WTC11 (cell line): Measurements from ENCODE around the gene HTN1. TPM values are rescaled to one million over a fixed set of nuclear protein-coding genes. Genes with fewer than 3 reads are reported as not detected.

Source experiments
- ATAC-seq: fragments of 200-7000 bp; cut with Tn5 transposase; 2 replicates; pipeline ENCODE4 v1.10.0; 2021; ENCODE audit warnings: mild to moderate bottlenecking, moderate library complexity
- CTCF ChIA-PET: fragments of 300-600 bp; sonication (Branson Sonifier 250); formaldehyde crosslinking; loops from one replicate; lab custom pipeline; 2021; ENCODE audit warnings: antibody characterized with exemption; lab: Charles Lee
- POLR2A ChIA-PET: fragments of 350-600 bp; sonication (Branson Sonifier 250); formaldehyde crosslinking; loops from one replicate; lab custom pipeline; 2021; ENCODE audit warnings: antibody characterized with exemption; lab: Charles Lee
- DNase-seq: peaks from one replicate; pipeline ENCODE4 v3.0.0; 2021; ENCODE audit warnings: low spot score
- H3K27ac Mint-ChIP-seq: 2 replicates; pipeline ENCODE4 v1.8.0; 2021; ENCODE audit warnings: mixed read lengths
- H3K27me3 Mint-ChIP-seq: 2 replicates; pipeline ENCODE4 v1.8.0; 2021; ENCODE audit warnings: low read depth, mild to moderate bottlenecking, moderate library complexity, mixed read lengths
- H3K36me3 Mint-ChIP-seq: 2 replicates; pipeline ENCODE4 v1.8.0; 2021; ENCODE audit warnings: mixed read lengths
- H3K4me1 Mint-ChIP-seq: 2 replicates; pipeline ENCODE4 v1.8.0; 2022; ENCODE audit warnings: mixed read lengths
- H3K4me3 Mint-ChIP-seq: 2 replicates; pipeline ENCODE4 v1.8.0; 2021; ENCODE audit warnings: mild to moderate bottlenecking, moderate library complexity, mixed read lengths
- H3K9me3 Mint-ChIP-seq: 2 replicates; pipeline ENCODE4 v1.8.0; 2021; ENCODE audit warnings: mixed read lengths
- AR ChIP-seq: fragments of 250-450 bp; sonication (Bioruptor Pico); IDR thresholded peaks from 2 replicates; pipeline ENCODE4 v1.9.0; 2021; ENCODE audit warnings: mild to moderate bottlenecking
- ATF3 ChIP-seq: sonication (generic); formaldehyde crosslinking; conservative IDR thresholded peaks from 2 replicates; pipeline ENCODE4 v1.8.1; 2022; ENCODE audit warnings: mild to moderate bottlenecking, missing genetic modification reagents
- E2F4 ChIP-seq: sonication (generic); formaldehyde crosslinking; IDR thresholded peaks from 2 replicates; pipeline ENCODE4 v1.8.1; 2022; ENCODE audit warnings: low read depth, mild to moderate bottlenecking, moderate library complexity, missing genetic modification reagents, borderline replicate concordance
- ERG ChIP-seq: fragments of 250-450 bp; sonication (Bioruptor Pico); IDR thresholded peaks from 2 replicates; pipeline ENCODE4 v1.8.0; 2021; ENCODE audit warnings: mild to moderate bottlenecking
- FOXJ3 ChIP-seq: sonication (generic); formaldehyde crosslinking; IDR thresholded peaks from 2 replicates; pipeline ENCODE4 v1.9.0; 2021; ENCODE audit warnings: missing genetic modification reagents, mild to moderate bottlenecking, borderline replicate concordance
- HMGA2 ChIP-seq: fragments of 250-450 bp; sonication (Bioruptor Pico); IDR thresholded peaks from 2 replicates; pipeline ENCODE4 v1.4.0; 2021; ENCODE audit warnings: mild to moderate bottlenecking, moderate library complexity
- JAZF1 ChIP-seq: fragments of 250-450 bp; sonication (Bioruptor Pico); IDR thresholded peaks from 2 replicates; pipeline ENCODE4 v1.9.0; 2021; ENCODE audit warnings: moderate library complexity, mild to moderate bottlenecking, inconsistent platforms
- MAX ChIP-seq: sonication (generic); formaldehyde crosslinking; IDR thresholded peaks from 2 replicates; pipeline ENCODE4 v1.8.0; 2022; ENCODE audit warnings: mild to moderate bottlenecking, missing genetic modification reagents
- MYBL2 ChIP-seq: sonication (generic); formaldehyde crosslinking; IDR thresholded peaks from 2 replicates; pipeline ENCODE4 v1.8.1; 2023; ENCODE audit warnings: mild to moderate bottlenecking, moderate library complexity, missing genetic modification reagents
- NR2C2 ChIP-seq: sonication (generic); formaldehyde crosslinking; IDR thresholded peaks from 2 replicates; pipeline ENCODE4 v1.8.0; 2022; ENCODE audit warnings: mild to moderate bottlenecking, missing genetic modification reagents
- RORB ChIP-seq: fragments of 250-450 bp; sonication (Bioruptor Pico); IDR thresholded peaks from 2 replicates; pipeline ENCODE4 v1.9.0; 2021; ENCODE audit warnings: mild to moderate bottlenecking
- USF2 ChIP-seq: sonication (generic); formaldehyde crosslinking; IDR thresholded peaks from 2 replicates; pipeline ENCODE4 v1.8.1; 2023; ENCODE audit warnings: mild to moderate bottlenecking, missing genetic modification reagents, moderate library complexity
- ZBTB21 ChIP-seq: sonication (generic); formaldehyde crosslinking; IDR thresholded peaks from 2 replicates; pipeline ENCODE4 v1.8.1; 2023; ENCODE audit warnings: mild to moderate bottlenecking, missing genetic modification reagents, borderline replicate concordance
- ZBTB43 ChIP-seq: sonication (generic); formaldehyde crosslinking; IDR thresholded peaks from 2 replicates; pipeline ENCODE4 v1.8.1; 2023; ENCODE audit warnings: mild to moderate bottlenecking, missing genetic modification reagents
- ZNF121 ChIP-seq: sonication (generic); formaldehyde crosslinking; IDR thresholded peaks from 2 replicates; pipeline ENCODE4 v1.8.0; 2023; ENCODE audit warnings: missing genetic modification reagents
- ZNF138 ChIP-seq: sonication (generic); formaldehyde crosslinking; conservative IDR thresholded peaks from 2 replicates; pipeline ENCODE4 v1.8.1; 2022; ENCODE audit warnings: mild to moderate bottlenecking, moderate library complexity, missing genetic modification reagents
- ZNF219 ChIP-seq: sonication (generic); formaldehyde crosslinking; IDR thresholded peaks from 2 replicates; pipeline ENCODE4 v1.8.0; 2023; ENCODE audit warnings: missing genetic modification reagents, mild to moderate bottlenecking, borderline replicate concordance
- ZNF263 ChIP-seq: sonication (generic); formaldehyde crosslinking; IDR thresholded peaks from 2 replicates; pipeline ENCODE4 v1.8.1; 2022; ENCODE audit warnings: low read depth, mild to moderate bottlenecking, moderate library complexity, missing genetic modification reagents
- ZNF396 ChIP-seq: fragments of 250-450 bp; sonication (Bioruptor Pico); IDR thresholded peaks from 2 replicates; pipeline ENCODE4 v1.8.0; 2021; ENCODE audit warnings: mild to moderate bottlenecking, moderate library complexity, borderline replicate concordance
- ZNF423 ChIP-seq: fragments of 250-450 bp; sonication (Bioruptor Pico); IDR thresholded peaks from 2 replicates; pipeline ENCODE4 v2.1.2; 2022; ENCODE audit warnings: mild to moderate bottlenecking, moderate library complexity
- ZNF532 ChIP-seq: fragments of 250-450 bp; sonication (Bioruptor Pico); IDR thresholded peaks from 2 replicates; pipeline ENCODE4 v1.9.0; 2021; ENCODE audit warnings: mild to moderate bottlenecking, borderline replicate concordance
- total RNA-seq: library from RNA; stranded (reverse); gene quantifications from 3 replicates; pipeline ENCODE4 v1.2.3, GENCODE V29; 2021

HTN1 gene
- total RNA-seq, 1 experiment from 2014 or later = not detected

- TF ChIP-seq ZNF138 (CRISPR knock-in tag) = no peak
- no peak for TF ChIP-seq MYBL2
- no peak for TF ChIP-seq ZNF423 (CRISPR knock-in tag)
- no peak for TF ChIP-seq ZNF219
These were observed 11.8 kb downstream of the HTN1 start (continued) for GRCh38 chr4:70062000-70062399.

GRCh38 chr4:70080205-70080604, 30.0 kb downstream of the HTN1 start:
- Mint-ChIP-seq H3K4me3 (no peak overlapping the region), H3K9me3 (peaks cover 18% of the 10 kb centered on the region), H3K4me1 (no peaks in the 10 kb centered on the region), H3K27ac (no peak overlapping the region), H3K27me3 (peaks cover 4% of the 10 kb centered on the region; the same call in 1 of the 2 replicates), H3K36me3 (peaks cover 11% of the 10 kb centered on the region)
- TF ChIP-seq ERG (CRISPR knock-in tag) (no peak), ATF3 (no peak), NR2C2 (CRISPR knock-in tag) (no peak), ZBTB43 (CRISPR knock-in tag) (no peak), ZNF138 (CRISPR knock-in tag) (no peak), HMGA2 (CRISPR knock-in tag) (no peak), ZNF396 (CRISPR knock-in tag) (no peak)
- ChIA-PET POLR2A (no interaction called here), CTCF (no interaction called here)
- ATAC-seq (no peak), DNase-seq (no peak)

GRCh38 chr4:70099206-70099605, 49.0 kb downstream of the HTN1 start:
- ChIA-PET POLR2A (no interaction called here), CTCF (interaction anchor here (0.6 kb wide), 1 partner anchor 171 kb away, joined by 3 read pairs; no protein-coding TSS in a partner anchor)
- H3K27ac Mint-ChIP-seq = no peak overlapping the region
- no peak overlapping the region for H3K4me3 Mint-ChIP-seq
- no peaks in the 10 kb centered on the region for H3K9me3 Mint-ChIP-seq
- no peaks in the 10 kb centered on the region for H3K36me3 Mint-ChIP-seq
- H3K4me1 Mint-ChIP-seq = peaks cover 3% of the 10 kb centered on the region; the same call in 1 of the 2 replicates
- ATAC-seq (no peak), DNase-seq (no peak)
- H3K27me3 Mint-ChIP-seq = no peaks in the 10 kb centered on the region
- no peak for TF ChIP-seq E2F4 (CRISPR knock-in tag)
- no peak for TF ChIP-seq RORB
- TF ChIP-seq ZNF532 (CRISPR knock-in tag) = no peak
- TF ChIP-seq AR (CRISPR knock-in tag) = no peak
- no peak for TF ChIP-seq ZNF263 (CRISPR knock-in tag)
- TF ChIP-seq USF2 (CRISPR knock-in tag) = no peak
- TF ChIP-seq JAZF1 (CRISPR knock-in tag) = no peak
- TF ChIP-seq MAX (CRISPR knock-in tag) = no peak
- TF ChIP-seq ZBTB21 = no peak
- no peak for TF ChIP-seq ZNF121 (CRISPR knock-in tag)
- TF ChIP-seq FOXJ3 (CRISPR knock-in tag) = no peak
